Esophagus squamous epithelium (tissue), 4 donors: ENCODE data around the gene NCOA5.

Experiments
- POLR2A ChIP-seq, 4 donors: fragments of 450-650 bp; IDR thresholded peaks; one replicate each; pipeline ENCODE4 v1.6.1; 2017; ENCODE audit warnings: antibody characterized with exemption in 4 of 4, mild to moderate bottlenecking in 4 of 4, moderate library complexity in 3 of 4
- TF ChIP-seq, protein P1 (sequence below), 6 experiments: fragments of 450-650 bp in 4 of 6; fragments of 200-600 bp in 2 of 6; sonication (generic) in 2 of 6; IDR thresholded peaks; one replicate each; pipeline ENCODE4 v1.5.1; 2016 to 2019; ENCODE audit warnings: antibody characterized with exemption in 6 of 6, mild to moderate bottlenecking in 4 of 6, moderate library complexity in 4 of 6

DNA sequence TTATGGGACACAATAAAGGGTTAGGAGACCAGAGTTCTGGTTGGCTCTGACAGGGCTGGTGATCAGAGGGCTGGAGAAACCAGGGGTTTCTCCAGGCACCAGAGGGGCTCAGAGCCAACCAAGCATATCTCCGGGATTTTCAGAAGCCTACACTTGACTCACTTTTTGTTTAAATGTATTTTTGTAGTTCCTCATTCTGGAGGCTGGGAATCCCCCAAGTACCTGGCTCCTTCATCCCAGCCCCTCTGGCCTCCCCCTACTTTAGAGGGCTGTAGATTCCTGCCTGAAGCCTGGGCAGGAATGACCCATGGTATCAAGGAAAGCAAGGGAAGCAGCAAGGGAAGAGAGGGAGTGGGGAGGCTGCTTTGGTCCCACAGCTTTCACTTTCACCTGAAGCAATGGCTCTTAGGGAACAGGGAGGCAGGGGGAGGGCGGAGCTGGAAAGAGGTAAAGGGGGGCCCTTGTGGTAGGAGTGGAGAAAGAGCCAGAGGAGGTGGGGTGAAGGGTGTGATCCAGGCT, 29.3 kb upstream of the NCOA5 start:
- TF ChIP-seq, protein P1, sequence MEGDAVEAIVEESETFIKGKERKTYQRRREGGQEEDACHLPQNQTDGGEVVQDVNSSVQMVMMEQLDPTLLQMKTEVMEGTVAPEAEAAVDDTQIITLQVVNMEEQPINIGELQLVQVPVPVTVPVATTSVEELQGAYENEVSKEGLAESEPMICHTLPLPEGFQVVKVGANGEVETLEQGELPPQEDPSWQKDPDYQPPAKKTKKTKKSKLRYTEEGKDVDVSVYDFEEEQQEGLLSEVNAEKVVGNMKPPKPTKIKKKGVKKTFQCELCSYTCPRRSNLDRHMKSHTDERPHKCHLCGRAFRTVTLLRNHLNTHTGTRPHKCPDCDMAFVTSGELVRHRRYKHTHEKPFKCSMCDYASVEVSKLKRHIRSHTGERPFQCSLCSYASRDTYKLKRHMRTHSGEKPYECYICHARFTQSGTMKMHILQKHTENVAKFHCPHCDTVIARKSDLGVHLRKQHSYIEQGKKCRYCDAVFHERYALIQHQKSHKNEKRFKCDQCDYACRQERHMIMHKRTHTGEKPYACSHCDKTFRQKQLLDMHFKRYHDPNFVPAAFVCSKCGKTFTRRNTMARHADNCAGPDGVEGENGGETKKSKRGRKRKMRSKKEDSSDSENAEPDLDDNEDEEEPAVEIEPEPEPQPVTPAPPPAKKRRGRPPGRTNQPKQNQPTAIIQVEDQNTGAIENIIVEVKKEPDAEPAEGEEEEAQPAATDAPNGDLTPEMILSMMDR (IDR thresholded peaks at IDR 0.05): no peak
- TF ChIP-seq POLR2A (IDR thresholded peaks at IDR 0.05): no peak
